A673 (cell line): ENCODE data around the gene JAK3.

Experiments used
- EZH2 ChIP-seq: fragments of 200-600 bp; sonication (generic); IDR thresholded peaks from 2 replicates; pipeline ENCODE4 v1.6.1; 2017; ENCODE audit warnings: borderline replicate concordance, low read depth, mild to moderate bottlenecking, mixed read lengths, antibody characterized with exemption, low read length; ENCODE audit not compliant: poor library complexity, severe bottlenecking
- TF ChIP-seq, protein P1 (sequence below): fragments of 300-800, 200-600 bp; sonication (generic); conservative IDR thresholded peaks from 2 replicates; pipeline ENCODE4 v1.5.1; 2017; ENCODE audit warnings: low read depth, mild to moderate bottlenecking, antibody characterized with exemption, low read length, moderate library complexity, mixed read lengths

DNA sequence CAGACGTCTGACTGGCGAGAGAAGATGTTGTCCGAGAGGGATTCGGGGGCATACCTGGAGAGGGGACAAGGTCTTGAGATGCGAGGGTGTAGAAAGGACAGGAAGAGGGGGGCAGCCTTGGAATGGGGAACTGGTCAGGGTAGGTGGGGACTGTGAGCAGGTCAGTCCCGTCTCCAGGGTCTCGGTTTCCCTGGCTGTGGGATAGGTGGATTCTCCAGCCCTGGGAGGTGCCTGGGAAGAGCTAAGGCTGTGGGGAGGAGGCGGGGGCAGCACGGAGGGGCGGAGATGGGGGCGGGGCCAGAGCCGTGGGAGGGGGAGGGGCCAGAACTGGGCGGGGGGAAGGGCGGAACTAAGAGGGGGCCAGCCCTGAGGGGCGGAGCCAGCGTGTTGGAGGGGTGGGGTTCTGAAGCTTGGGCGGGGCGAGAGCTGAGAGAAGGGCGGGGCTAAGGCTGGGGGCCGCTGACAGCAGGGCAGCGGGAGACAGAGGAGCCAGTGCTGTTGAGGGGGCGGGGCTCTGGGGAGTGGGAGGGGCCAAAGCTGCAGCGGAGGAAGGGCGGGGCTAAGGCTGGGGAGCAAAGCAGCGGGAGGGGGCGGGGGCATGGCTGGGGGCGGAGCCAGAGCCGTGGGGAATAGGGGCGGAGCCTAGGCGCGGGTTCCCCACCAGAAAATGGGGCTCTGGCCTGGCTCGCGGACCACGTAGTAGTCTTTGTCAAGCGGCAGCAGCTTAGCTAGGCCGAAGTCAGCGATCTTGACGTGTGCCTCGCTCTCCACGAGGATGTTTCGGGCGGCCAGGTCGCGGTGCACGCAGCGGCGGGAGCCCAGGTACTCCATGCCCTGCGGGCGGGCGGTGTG lies 17.0 kb downstream of the JAK3 start:
- TF ChIP-seq, protein P1, sequence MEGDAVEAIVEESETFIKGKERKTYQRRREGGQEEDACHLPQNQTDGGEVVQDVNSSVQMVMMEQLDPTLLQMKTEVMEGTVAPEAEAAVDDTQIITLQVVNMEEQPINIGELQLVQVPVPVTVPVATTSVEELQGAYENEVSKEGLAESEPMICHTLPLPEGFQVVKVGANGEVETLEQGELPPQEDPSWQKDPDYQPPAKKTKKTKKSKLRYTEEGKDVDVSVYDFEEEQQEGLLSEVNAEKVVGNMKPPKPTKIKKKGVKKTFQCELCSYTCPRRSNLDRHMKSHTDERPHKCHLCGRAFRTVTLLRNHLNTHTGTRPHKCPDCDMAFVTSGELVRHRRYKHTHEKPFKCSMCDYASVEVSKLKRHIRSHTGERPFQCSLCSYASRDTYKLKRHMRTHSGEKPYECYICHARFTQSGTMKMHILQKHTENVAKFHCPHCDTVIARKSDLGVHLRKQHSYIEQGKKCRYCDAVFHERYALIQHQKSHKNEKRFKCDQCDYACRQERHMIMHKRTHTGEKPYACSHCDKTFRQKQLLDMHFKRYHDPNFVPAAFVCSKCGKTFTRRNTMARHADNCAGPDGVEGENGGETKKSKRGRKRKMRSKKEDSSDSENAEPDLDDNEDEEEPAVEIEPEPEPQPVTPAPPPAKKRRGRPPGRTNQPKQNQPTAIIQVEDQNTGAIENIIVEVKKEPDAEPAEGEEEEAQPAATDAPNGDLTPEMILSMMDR = no peak
- TF ChIP-seq EZH2 = no peak
